ENCODE results near the gene FJX1.

FJX1 gene

DNA sequence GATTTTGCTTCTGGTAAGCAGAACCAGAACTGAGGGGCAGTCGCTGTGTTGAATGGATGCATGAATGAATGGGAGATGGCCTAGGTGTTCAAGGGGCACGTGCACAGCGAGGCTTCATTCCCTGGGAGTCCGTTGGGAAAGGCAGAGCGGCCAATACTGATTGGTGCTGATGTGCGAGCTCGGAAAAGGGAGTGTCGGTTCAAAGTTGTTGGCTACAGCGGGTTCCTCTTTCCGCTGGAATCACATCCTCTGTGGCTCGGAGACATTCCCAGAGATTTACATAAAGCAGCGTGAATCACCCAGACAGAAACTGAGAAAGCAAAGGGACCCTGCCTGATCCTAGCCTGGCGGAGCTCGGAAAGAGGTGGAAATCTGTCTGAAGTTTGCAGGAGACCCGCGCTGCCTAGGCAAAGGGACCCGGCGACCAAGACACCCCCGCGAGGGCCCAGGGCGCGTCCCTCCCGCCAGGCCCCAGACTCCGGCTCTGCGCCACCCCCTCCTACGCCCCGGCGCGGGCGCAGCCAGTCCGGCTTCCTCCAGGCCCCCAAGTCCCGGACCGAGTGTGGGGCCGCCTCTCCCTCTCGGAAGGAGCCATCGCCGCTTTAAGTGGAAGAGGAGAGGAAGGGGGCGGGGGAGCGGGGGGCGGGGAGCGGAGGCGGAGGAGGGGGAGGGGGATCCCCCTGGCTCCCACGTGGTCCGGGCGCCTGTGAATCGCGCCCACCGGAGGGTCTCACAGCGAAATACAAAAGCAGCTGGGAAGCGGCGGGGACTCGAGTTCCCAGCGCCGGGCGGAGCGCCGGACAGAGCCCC lies at the start of gene FJX1:
TSS of gene FJX1 (plus strand) at position 774 of the 810 bp plus-strand sequence. CDS start 177 bp downstream, outside the sequence.
- peak within 1 kb of the TSS; percentile 79 for H3K4me3 ChIP-seq (ENCODE audit: low read depth, low read length)
- TF ChIP-seq, protein P1, sequence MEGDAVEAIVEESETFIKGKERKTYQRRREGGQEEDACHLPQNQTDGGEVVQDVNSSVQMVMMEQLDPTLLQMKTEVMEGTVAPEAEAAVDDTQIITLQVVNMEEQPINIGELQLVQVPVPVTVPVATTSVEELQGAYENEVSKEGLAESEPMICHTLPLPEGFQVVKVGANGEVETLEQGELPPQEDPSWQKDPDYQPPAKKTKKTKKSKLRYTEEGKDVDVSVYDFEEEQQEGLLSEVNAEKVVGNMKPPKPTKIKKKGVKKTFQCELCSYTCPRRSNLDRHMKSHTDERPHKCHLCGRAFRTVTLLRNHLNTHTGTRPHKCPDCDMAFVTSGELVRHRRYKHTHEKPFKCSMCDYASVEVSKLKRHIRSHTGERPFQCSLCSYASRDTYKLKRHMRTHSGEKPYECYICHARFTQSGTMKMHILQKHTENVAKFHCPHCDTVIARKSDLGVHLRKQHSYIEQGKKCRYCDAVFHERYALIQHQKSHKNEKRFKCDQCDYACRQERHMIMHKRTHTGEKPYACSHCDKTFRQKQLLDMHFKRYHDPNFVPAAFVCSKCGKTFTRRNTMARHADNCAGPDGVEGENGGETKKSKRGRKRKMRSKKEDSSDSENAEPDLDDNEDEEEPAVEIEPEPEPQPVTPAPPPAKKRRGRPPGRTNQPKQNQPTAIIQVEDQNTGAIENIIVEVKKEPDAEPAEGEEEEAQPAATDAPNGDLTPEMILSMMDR (IDR thresholded peaks at IDR 0.05; ENCODE audit: borderline replicate concordance, insufficient read depth, low read depth, low read length): no peak

GRCh38 chr11:35571696-35572095 lies 46.6 kb upstream of the FJX1 start:
- TF ChIP-seq, protein P1 (IDR thresholded peaks at IDR 0.05; ENCODE audit: borderline replicate concordance, insufficient read depth, low read depth, low read length): no peak
- H3K4me3 ChIP-seq (ENCODE audit: low read depth, low read length): no peak overlapping the region

- TF ChIP-seq, protein P1 (IDR thresholded peaks at IDR 0.05; ENCODE audit: borderline replicate concordance, insufficient read depth, low read depth, low read length): no peak
- H3K4me3 ChIP-seq (ENCODE audit: low read depth, low read length): no peak overlapping the region
Observed at GRCh38 chr11:35579557-35580396, 38.5 kb upstream of the FJX1 start.

GRCh38 chr11:35580397-35580781 lies 37.9 kb upstream of the FJX1 start:
- H3K4me3 ChIP-seq (ENCODE audit: low read depth, low read length): no peak overlapping the region
- TF ChIP-seq, protein P1 (IDR thresholded peaks at IDR 0.05; ENCODE audit: borderline replicate concordance, insufficient read depth, low read depth, low read length): no peak

GRCh38 chr11:35582033-35582432 lies 36.2 kb upstream of the FJX1 start:
- H3K4me3 ChIP-seq (ENCODE audit: low read depth, low read length): no peak overlapping the region
- TF ChIP-seq, protein P1 (IDR thresholded peaks at IDR 0.05; ENCODE audit: borderline replicate concordance, insufficient read depth, low read depth, low read length): no peak

DNA sequence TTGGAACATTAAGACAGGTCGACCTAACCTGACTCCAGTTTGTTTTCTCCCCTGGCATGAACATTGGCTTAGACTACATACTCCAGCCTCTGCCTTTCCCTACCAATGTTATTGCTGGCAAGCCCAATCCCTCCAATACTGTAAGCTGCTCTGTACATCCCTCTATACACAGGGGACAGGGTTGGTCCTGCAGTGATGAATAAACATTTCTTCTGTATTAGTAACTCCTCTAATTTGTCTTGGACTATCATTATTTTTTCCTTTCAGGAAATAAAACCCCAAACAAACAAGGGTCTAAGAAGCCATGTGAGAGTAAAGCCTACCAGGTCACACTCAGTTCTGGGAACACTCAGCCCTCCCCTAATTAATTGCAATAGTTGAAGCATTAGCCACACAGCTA lies 35.1 kb upstream of the FJX1 start:
- no peak overlapping the region for H3K4me3 ChIP-seq (ENCODE audit: low read depth, low read length)
- TF ChIP-seq, protein P1 (IDR thresholded peaks at IDR 0.05; ENCODE audit: borderline replicate concordance, insufficient read depth, low read depth, low read length): no peak
